HG02623 (cell line): ENCODE data around the gene RUNX1.

Source experiments
- ATAC-seq: cut with Tn5 transposase; IDR thresholded peaks from one replicate; pipeline ENCODE4 v1.9.1; 2021; ENCODE audit warnings: moderate library complexity; ENCODE audit not compliant: unreplicated experiment

Gene RUNX1

GRCh38 chr21:34836933-34837505 lies 212.1 kb downstream of the RUNX1 start:
- ATAC-seq: no peak

- ATAC-seq: no peak
These were observed 212.8 kb downstream of the RUNX1 start for GRCh38 chr21:34836103-34836932.

DNA sequence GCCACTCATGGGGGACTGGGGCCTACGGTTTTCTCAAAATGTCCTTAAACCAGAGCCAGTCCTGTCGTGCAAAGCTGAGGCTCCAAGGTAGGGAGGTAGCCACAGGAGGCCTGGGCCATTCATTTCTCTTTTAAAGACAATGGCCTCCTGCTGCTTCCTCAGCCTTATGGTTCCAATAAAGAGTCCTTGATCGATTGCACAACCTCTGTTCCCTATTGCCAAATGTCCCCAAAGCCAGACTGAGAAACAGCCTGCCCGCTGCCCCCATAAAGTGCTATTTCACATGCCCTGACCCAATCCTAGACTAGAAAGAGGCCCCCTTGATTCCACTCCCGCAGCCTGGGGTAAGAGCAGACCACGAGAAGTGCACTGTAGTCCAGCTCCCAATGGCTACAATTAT lies 213.6 kb downstream of the RUNX1 start:
- no peak for ATAC-seq

DNA sequence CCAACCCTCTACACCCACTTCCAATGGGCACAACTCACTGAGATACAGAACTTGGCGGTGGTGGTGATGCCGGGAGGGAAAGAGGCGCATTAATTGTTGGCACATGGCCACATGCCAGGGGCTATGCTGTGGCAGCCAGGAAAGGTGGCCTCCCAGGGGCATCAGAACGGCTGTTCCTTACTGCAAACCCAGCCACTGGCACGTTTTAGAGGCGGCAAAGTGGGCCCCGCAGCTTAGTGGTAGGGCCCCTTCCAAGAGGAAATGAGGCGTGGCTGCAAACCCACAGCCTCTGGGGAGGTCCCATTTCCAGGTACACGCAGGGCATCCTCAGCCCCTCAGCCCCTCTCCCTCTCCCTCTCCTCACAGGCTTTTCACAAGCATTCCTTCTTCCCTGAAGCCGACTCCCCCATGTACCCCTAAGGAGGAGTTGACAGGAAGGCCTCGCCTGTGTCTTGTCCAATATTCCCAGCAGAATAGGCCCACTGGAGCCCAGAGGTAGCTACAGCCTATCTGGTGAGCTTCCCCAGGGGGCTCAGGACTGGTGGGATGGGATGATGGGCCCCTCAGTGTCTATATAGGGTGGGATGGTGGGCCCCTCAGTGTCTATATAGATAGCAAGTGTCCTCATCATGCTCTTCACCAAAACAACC lies 214.1 kb downstream of the RUNX1 start:
- ATAC-seq: no peak

GRCh38 chr21:34834290-34834689 lies 214.8 kb downstream of the RUNX1 start:
- ATAC-seq: no peak

DNA sequence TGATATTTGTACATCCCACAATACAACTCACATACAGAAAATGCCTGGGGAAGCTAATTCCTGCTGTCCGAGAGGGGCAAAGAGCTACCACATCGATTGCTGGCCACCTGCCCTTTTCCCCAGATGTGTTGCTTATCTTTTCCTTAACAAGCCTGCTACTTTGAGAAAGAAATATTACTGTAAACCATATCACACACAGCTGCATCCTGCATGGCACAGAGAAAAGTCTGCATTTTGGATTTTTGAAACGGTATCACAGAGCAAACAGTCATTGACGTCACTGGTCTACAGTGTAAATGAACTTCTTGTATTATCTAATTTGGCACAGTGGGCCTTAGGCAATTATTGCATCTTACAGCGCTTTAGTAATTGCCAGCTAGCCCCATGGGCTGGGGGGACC lies 215.6 kb downstream of the RUNX1 start:
- ATAC-seq: no peak

- ATAC-seq: no peak
These were observed 218.5 kb downstream of the RUNX1 start for GRCh38 chr21:34830386-34831170.

GRCh38 chr21:34827445-34828235 lies 221.5 kb downstream of the RUNX1 start:
- no peak for ATAC-seq

DNA sequence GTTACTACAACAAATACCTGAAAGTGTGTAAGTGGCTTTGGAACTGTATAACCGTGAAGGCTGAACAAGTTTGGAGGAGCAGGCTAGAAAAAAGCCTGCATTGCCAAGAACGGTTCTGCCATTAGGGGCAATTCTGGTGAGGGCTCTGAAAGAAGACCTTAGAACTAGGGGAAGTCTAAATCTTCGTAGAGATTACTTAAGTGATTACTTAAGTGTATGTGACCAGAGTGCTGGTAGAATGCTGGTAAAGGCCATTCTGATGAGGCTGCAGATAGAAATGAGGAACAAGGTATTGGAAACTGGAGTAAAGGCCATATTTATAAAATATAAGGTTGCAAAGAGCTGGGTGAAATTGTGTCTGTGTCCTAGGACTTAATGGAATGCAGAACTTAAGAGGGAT lies 222.3 kb downstream of the RUNX1 start:
- no peak for ATAC-seq

- ATAC-seq: no peak
These were observed 223.1 kb downstream of the RUNX1 start for GRCh38 chr21:34825948-34826548.

GRCh38 chr21:34825101-34825500 lies 224.0 kb downstream of the RUNX1 start:
- no peak for ATAC-seq

DNA sequence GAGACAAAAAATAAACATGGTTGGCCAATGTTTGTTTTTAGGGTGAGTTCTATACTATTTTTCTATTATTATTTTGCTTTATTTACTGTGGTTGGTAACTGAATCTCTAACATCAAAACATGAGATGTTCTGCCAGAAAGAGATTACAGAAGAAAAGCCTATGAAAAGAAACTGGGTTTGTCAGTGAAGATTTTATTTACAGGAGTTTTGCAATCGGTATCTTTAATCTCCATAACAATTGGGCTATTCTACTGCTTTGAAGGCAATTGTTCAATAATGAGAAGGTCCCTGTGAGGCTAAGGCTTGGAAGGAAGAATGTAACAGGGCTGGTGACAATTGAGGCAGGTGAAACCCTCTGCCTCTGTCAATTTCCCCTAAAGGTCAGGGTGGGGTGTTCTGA lies 224.8 kb downstream of the RUNX1 start:
- ATAC-seq: no peak

DNA sequence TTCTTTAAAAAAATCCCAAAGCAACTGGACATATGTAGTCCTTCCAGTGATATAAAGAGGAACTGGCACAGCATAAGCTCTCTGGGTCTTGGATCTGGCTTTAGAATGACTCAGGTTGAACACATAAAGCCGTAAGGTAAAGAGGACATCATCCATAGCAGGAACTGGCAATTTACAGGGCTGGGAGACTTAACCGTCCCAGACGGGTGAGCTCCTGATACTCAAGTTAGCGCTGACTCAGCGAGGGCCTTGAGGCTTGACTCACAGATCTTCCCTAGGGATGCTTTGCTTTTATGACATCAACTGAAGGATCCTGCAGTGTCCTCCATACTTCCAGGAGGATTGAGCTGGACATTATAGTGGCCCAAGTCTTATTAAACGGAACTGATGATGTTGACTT lies 226.2 kb downstream of the RUNX1 start:
- ATAC-seq: no peak

- ATAC-seq: no peak
These were observed 226.9 kb downstream of the RUNX1 start for GRCh38 chr21:34822168-34822567.

DNA sequence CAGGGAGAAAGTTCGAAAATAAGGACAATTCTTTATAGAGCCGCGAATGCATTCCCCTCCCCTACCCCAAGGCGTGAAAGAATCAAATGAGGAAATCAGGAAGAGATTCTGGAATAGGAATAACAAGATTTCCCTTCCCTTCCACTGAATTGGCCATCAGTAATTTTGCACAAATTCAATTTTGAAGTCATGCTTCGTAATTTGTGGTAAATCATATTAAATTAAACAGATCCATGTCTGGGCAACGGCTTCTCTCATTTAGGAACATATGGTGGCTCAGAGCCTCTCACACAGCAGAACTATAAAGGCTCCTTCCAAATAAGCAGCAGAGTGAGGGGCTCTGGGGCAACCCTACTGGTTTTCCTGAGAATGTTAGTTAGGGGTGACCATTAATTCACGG lies 227.4 kb downstream of the RUNX1 start:
- no peak for ATAC-seq

DNA sequence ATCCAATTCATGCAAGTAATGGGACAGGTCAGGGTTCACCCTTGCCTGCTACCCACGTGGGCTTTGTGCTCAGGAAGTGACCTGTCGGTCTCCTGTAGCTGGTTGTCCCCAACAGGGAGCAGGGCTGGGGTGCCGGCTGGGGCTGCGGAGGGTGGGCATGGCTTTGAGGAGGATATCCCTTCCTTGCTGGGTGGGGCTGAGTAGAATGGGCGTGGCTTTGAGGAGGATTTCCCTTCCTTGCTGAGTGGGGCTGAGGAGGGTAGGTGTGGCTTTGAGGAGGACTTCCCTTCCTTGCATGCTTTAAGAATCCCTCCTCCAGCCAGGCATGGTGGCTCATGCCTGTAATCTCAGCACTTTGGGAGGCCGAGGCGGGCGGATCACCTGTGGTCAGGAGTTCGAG lies 229.1 kb downstream of the RUNX1 start:
- ATAC-seq: no peak

DNA sequence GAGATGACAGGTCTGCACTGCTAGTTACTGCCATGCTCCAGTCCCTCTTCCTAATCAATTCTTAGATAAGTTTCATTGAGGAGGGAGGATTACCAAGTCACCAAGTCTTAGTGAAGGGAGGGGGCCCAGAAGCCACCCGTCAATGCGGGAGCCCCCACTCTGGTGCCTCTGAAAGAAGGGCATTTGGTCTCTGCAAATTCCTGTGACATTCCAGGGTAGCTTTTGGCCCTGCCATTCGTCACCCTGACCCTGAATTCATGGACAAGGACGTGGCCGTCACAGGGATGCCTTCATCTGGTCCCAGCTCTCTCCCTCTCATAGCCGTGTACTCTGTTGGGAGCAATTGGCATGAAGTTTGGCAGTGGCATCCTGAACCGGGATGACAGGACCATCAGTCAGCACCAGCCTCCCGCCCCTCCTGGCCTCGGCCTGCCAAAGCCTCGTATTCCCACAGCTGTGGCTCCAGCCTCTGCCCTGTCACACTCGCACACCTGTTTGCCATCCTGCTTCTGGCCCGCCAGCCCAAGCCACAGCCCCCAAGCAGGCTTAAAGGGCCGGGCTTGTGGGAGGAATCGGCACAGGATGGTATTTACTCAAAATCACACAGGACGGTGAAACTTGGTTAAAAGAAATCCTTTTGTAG lies 229.6 kb downstream of the RUNX1 start:
- ATAC-seq: no peak

DNA sequence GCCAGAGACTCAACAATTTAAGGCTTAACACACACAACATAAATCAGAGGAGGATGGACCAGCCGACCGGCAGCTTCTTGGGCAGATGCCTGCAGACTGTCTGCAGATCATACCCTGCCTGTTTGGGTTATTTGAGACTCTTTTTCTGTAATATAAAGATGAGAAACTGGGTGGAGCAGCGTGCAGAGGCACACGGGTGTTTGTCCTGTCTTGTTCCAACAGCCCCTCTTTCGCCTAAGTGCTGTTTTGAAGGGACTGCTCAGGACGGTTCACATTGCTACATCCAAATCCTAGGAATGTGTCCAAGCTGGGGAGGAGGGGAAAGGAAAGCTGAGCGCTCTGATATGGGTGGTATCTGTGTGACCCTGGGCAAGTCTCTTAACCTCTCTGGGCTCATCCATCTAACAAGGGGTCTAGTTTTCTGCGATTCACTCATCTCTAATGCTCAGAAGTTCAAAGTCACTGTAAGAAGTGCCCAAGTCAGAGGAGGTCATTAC lies 230.4 kb downstream of the RUNX1 start:
- no peak for ATAC-seq

GRCh38 chr21:34817821-34818661 lies 231.1 kb downstream of the RUNX1 start:
- ATAC-seq: no peak
